Adrenal gland (tissue), 12 donors: Measurements from ENCODE around the gene PATJ. TPM values are rescaled to one million over a fixed set of nuclear protein-coding genes. Genes with fewer than 3 reads are reported as not detected.
"Not testable (repeated sequence)": the region's sequence is repeated elsewhere in the genome, so short reads cannot be mapped to it uniquely, and the experiment has no call there.

Source experiments
- DNase-seq, 7 donors: peaks; one replicate each; pipeline ENCODE4 v3.0.0-alpha.2; 2019 to 2020
- H3K27ac ChIP-seq, 5 donors: fragments of 200-600 bp; sonication (generic) in 4 of 5; 1 replicate in 3 of 5; 2 replicates in 2 of 5; pipeline versions ENCODE4 v1.5.1 to v1.8.0; 2016 to 2020; ENCODE audit warnings: mild to moderate bottlenecking in 1 of 5
- H3K27me3 ChIP-seq: fragments of 200-600 bp; 2 replicates; pipeline ENCODE4 v1.8.0; 2021
- H3K36me3 ChIP-seq, 2 donors: fragments of 200-600 bp; replicated peaks in 1 of 2; 1 replicate in 1 of 2; 2 replicates in 1 of 2; pipeline versions ENCODE4 v1.5.1 to v1.8.0; 2018 to 2022
- H3K4me1 ChIP-seq, 2 donors: fragments of 200-600 bp; replicated peaks in 1 of 2; 1 replicate in 1 of 2; 2 replicates in 1 of 2; pipeline versions ENCODE4 v1.5.1 to v1.8.0; 2018 to 2021
- H3K4me3 ChIP-seq, 4 donors: fragments of 200-600 bp; sonication (generic) in 3 of 4; one replicate each; pipeline ENCODE4 v1.5.1; 2016 to 2018
- H3K9me3 ChIP-seq, 3 donors: fragments of 200-600 bp; sonication (generic) in 1 of 3; replicated peaks in 1 of 3; 1 replicate in 2 of 3; 2 replicates in 1 of 3; pipeline versions ENCODE4 v1.5.1 to v1.8.0; 2016 to 2021
- CTCF ChIP-seq, 6 experiments: fragments of 450-650 bp in 4 of 6; fragments of 200-600 bp in 2 of 6; sonication (generic) in 1 of 6; IDR thresholded peaks; 1 replicate in 5 of 6; 2 replicates in 1 of 6; pipeline versions ENCODE4 v1.5.1 to v1.8.0; 2016 to 2021; ENCODE audit warnings: antibody characterized with exemption in 6 of 6, mild to moderate bottlenecking in 2 of 6, moderate library complexity in 1 of 6
- POLR2A ChIP-seq, 2 donors: fragments of 450-650 bp; IDR thresholded peaks; one replicate each; pipeline ENCODE4 v1.6.1; 2017; ENCODE audit warnings: antibody characterized with exemption in 2 of 2, mild to moderate bottlenecking in 2 of 2, moderate library complexity in 1 of 2
- WGBS, 4 donors: extraction: QIAGEN DNeasy Blood & Tissue Kit in 2 of 4; methylation state at CpG; one replicate each; pipeline versions ENCODE4 v1.1.5 to v1.1.7; 2013 to 2017; 5-methylcytosine and 5-hydroxymethylcytosine counted together
- intact Hi-C, 2 donors: fragments of 100-400 bp; cut with DNase I; formaldehyde crosslinking; loops; one replicate each; pipeline versions ENCODE4 v1.14.1 to v1.15.0; 2022 to 2023
- polyA plus RNA-seq, 3 donors: library from polyadenylated mRNA; stranded (reverse); fragments of 200-250 nt in 2 of 3; fragments of 350-450 nt in 1 of 3; fragmentation: Illumina TruSeq in 1 of 3; extraction: RNeasy Lipid Tissue Mini Kit (QIAGEN cat#74804) in 1 of 3; gene quantifications; one replicate each; pipeline ENCODE4 v1.2.3, GENCODE V29; 2013 to 2014
- total RNA-seq, 9 donors: library from RNA; depleted of rRNA in 4 of 9; stranded (reverse); fragments of >200 nt in 4 of 9; fragments of 120-200 nt in 1 of 9; fragmentation: NEBNext Ultra II Directional in 1 of 9; extraction: Animal tissue kit (Norgen Biotek cat#: 25700) in 1 of 9; gene quantifications; one replicate each; pipeline versions ENCODE4 v1.1.0 to v1.2.4, GENCODE V29; 2013 to 2023
- donor health status: healthy with polysubstance abuse.
- donor health status: Bipolar disorder and iron deficiency.
- donor health status: DM: yes; HTN: yes; CAD: no.
- donor health status: DM: no; HTN: no; CAD: no.
- donor health status: DM: no; HTN: no; CAD: no.
- donor health status: DM: yes; HTN: yes; CAD: no.

Gene PATJ
- total and polyA plus RNA-seq, 12 donors: 6.8 to 36.6 (median 23.4) TPM

- no peak for DNase-seq
Measured at GRCh38 chr1:61935516-61935915, 193.2 kb downstream of the PATJ start.

GRCh38 chr1:61936839-61937238, 194.6 kb downstream of the PATJ start:
- Histone ChIP-seq H3K27ac (no peak overlapping the region), H3K36me3 (no peaks in the 10 kb centered on the region), H3K9me3 (no peaks in the 10 kb centered on the region), H3K27me3 (no peaks in the 10 kb centered on the region), H3K4me3 (peak overlapping the region in 1 of 4 donors; percentile 42), H3K4me1 (peaks cover 3 to 4% of the 10 kb centered on the region in 2 donors)
- intact Hi-C loops: no loop called here
- no peak for DNase-seq
- 44 to 71% (median 56%) methylated on average over 5 of the region's 5 CpGs for WGBS, 4 donors
- TF ChIP-seq POLR2A (IDR thresholded peaks at IDR 0.05) (no peak), CTCF (IDR thresholded peaks at IDR 0.05) (no peak)

More at GRCh38 chr1:61935516-61935915, 193.2 kb downstream of the PATJ start:
- H3K27ac ChIP-seq: no peak overlapping the region
- no peaks in the 10 kb centered on the region for H3K9me3 ChIP-seq
- intact Hi-C loops: no loop called here
- H3K4me3 ChIP-seq: no peak overlapping the region
- peaks cover 0 to 4% of the 10 kb centered on the region in 2 donors for H3K4me1 ChIP-seq
- 95 to 98% (median 96%) methylated on average over 3 of the region's 3 CpGs for WGBS, 4 donors
- H3K36me3 ChIP-seq: no peaks in the 10 kb centered on the region
- TF ChIP-seq CTCF (IDR thresholded peaks at IDR 0.05): no peak
- TF ChIP-seq POLR2A (IDR thresholded peaks at IDR 0.05): no peak
- no peaks in the 10 kb centered on the region for H3K27me3 ChIP-seq

- no peak overlapping the region for H3K27ac ChIP-seq
- H3K4me1 ChIP-seq: peaks cover 2 to 7% of the 10 kb centered on the region in 2 donors
- no peaks in the 10 kb centered on the region for H3K9me3 ChIP-seq
- no peak for TF ChIP-seq CTCF (IDR thresholded peaks at IDR 0.05)
- no peak for TF ChIP-seq POLR2A (IDR thresholded peaks at IDR 0.05)
- intact Hi-C loops: no loop called here
- no peaks in the 10 kb centered on the region for H3K27me3 ChIP-seq
- no peaks in the 10 kb centered on the region for H3K36me3 ChIP-seq
- no peak for DNase-seq
- H3K4me3 ChIP-seq: no peak overlapping the region
Measured at GRCh38 chr1:61941794-61942193, 199.5 kb downstream of the PATJ start.

- no peaks in the 10 kb centered on the region for H3K36me3 ChIP-seq
- no peak overlapping the region for H3K27ac ChIP-seq
- no peak overlapping the region for H3K4me3 ChIP-seq
- no peaks in the 10 kb centered on the region for H3K9me3 ChIP-seq
- peaks cover 0 to 7% of the 10 kb centered on the region in 2 donors for H3K4me1 ChIP-seq
- intact Hi-C loops: no loop called here
- no peaks in the 10 kb centered on the region for H3K27me3 ChIP-seq
- TF ChIP-seq POLR2A (IDR thresholded peaks at IDR 0.05) (no peak), CTCF (IDR thresholded peaks at IDR 0.05) (no peak)
- DNase-seq: no peak
- 90 to 99% (median 98%) methylated on average over 5 of the region's 5 CpGs for WGBS, 4 donors
Measured at GRCh38 chr1:61942856-61943255, 200.6 kb downstream of the PATJ start.

- WGBS, 4 donors: 64 to 87% (median 74%) methylated on average over 4 to 5 of the region's 5 CpGs
- DNase-seq: not testable (repeated sequence)
Measured at GRCh38 chr1:61948685-61949084, 206.4 kb downstream of the PATJ start.

More at GRCh38 chr1:61948685-61949084, 206.4 kb downstream of the PATJ start:
- intact Hi-C loops, H3K27ac ChIP-seq, H3K9me3 ChIP-seq, H3K4me3 ChIP-seq, H3K4me1 ChIP-seq, H3K36me3 ChIP-seq, H3K27me3 ChIP-seq: not testable (repeated sequence)
